Chondrocyte (in vitro differentiated cells): Measurements from ENCODE around the gene NAE1. TPM values are rescaled to one million over a fixed set of nuclear protein-coding genes. Genes with fewer than 3 reads are reported as not detected.
A peak's percentile ranks its signal among the peaks of the same experiment; 100 is the strongest.

Source experiments
- DNase-seq: peaks from one replicate; pipeline ENCODE4 v3.0.0; 2021; ENCODE audit warnings: mixed read lengths, low spot score
- H3K27ac Mint-ChIP-seq: one replicate; pipeline ENCODE4 v1.8.0; 2021; ENCODE audit warnings: mild to moderate bottlenecking, moderate library complexity, mixed read lengths; ENCODE audit not compliant: unreplicated experiment
- H3K27me3 Mint-ChIP-seq: 2 replicates; pipeline ENCODE4 v1.8.0; 2021; ENCODE audit warnings: low read depth, mixed read lengths
- H3K36me3 Mint-ChIP-seq: 2 replicates; pipeline ENCODE4 v1.8.0; 2021; ENCODE audit warnings: low read depth, mixed read lengths
- H3K4me1 Mint-ChIP-seq: 2 replicates; pipeline ENCODE4 v1.8.0; 2021; ENCODE audit warnings: low read depth, mild to moderate bottlenecking, mixed read lengths
- H3K4me3 Mint-ChIP-seq: one replicate; pipeline ENCODE4 v1.8.0; 2021; ENCODE audit warnings: mild to moderate bottlenecking, moderate library complexity, mixed read lengths; ENCODE audit not compliant: unreplicated experiment
- H3K9me3 Mint-ChIP-seq: 2 replicates; pipeline ENCODE4 v1.8.0; 2021; ENCODE audit warnings: low read depth, mixed read lengths
- total RNA-seq: library from RNA; stranded (reverse); gene quantifications from 3 replicates; pipeline ENCODE4 v1.2.1, GENCODE V29; 2021
- TF ChIP-seq, protein P1 (sequence below): fragments of 200-600 bp; sonication (generic); IDR thresholded peaks from 2 replicates; pipeline ENCODE4 v1.5.0; 2021; ENCODE audit warnings: antibody characterized with exemption, mild to moderate bottlenecking, moderate library complexity

NAE1 gene
- total RNA-seq, 1 donor from 2014 or later: 47.8 TPM

DNA sequence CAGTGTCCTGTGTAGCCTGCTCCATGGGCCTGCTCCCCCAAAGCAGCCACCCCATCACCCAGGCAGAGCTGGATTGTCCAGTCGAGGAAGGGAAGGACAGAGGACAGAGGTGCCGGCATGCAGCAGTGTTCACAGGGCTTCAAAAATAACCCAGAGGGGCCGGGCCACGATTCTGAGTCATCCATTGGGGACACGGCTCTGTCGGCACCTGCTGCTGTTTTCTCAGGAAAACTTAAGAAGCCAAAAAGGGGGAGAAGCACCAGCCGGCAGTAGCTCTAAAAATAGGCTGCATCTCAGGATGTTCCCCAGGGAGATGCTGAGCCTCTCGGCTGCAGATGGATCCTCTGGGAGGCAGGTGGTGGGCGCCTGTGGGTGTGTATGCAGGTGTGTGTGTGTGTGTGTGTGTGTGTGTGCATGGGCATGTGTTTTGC, 15.0 kb upstream of the NAE1 start:
- TF ChIP-seq, protein P1, sequence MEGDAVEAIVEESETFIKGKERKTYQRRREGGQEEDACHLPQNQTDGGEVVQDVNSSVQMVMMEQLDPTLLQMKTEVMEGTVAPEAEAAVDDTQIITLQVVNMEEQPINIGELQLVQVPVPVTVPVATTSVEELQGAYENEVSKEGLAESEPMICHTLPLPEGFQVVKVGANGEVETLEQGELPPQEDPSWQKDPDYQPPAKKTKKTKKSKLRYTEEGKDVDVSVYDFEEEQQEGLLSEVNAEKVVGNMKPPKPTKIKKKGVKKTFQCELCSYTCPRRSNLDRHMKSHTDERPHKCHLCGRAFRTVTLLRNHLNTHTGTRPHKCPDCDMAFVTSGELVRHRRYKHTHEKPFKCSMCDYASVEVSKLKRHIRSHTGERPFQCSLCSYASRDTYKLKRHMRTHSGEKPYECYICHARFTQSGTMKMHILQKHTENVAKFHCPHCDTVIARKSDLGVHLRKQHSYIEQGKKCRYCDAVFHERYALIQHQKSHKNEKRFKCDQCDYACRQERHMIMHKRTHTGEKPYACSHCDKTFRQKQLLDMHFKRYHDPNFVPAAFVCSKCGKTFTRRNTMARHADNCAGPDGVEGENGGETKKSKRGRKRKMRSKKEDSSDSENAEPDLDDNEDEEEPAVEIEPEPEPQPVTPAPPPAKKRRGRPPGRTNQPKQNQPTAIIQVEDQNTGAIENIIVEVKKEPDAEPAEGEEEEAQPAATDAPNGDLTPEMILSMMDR: no peak
- Mint-ChIP-seq H3K9me3 (no peaks in the 10 kb centered on the region), H3K27me3 (peaks cover 22% of the 10 kb centered on the region), H3K4me1 (peaks cover 25% of the 10 kb centered on the region), H3K36me3 (peaks cover 6% of the 10 kb centered on the region), H3K27ac (no peak overlapping the region), H3K4me3 (no peak overlapping the region)
- DNase-seq: no peak

- TF ChIP-seq, protein P1: no peak
- H3K4me3 Mint-ChIP-seq: peak overlapping the region; percentile 58
- H3K9me3 Mint-ChIP-seq: no peaks in the 10 kb centered on the region
- H3K36me3 Mint-ChIP-seq: peaks cover 6% of the 10 kb centered on the region
- peaks cover 25% of the 10 kb centered on the region for H3K4me1 Mint-ChIP-seq
- peaks cover 23% of the 10 kb centered on the region for H3K27me3 Mint-ChIP-seq
- no peak overlapping the region for H3K27ac Mint-ChIP-seq
- no peak for DNase-seq
These were observed 14.3 kb upstream of the NAE1 start for GRCh38 chr16:66845080-66845410.

GRCh38 chr16:66844342-66845079, 13.7 kb upstream of the NAE1 start, which contains the start of gene CA7:
Gene CA7, plus strand, starts transcription at chr16:66844414. Its CDS starts 74 bp downstream, at chr16:66844488.
- Mint-ChIP-seq H3K4me1 (peaks cover 25% of the 10 kb centered on the region), H3K27ac (no peak within 1 kb of the TSS), H3K27me3 (peaks cover 25% of the 10 kb centered on the region), H3K36me3 (peaks cover 6% of the 10 kb centered on the region), H3K4me3 (peak within 1 kb of the TSS; percentile 65), H3K9me3 (no peaks in the 10 kb centered on the region)
- TF ChIP-seq, protein P1: no peak
- no peak for DNase-seq

DNA sequence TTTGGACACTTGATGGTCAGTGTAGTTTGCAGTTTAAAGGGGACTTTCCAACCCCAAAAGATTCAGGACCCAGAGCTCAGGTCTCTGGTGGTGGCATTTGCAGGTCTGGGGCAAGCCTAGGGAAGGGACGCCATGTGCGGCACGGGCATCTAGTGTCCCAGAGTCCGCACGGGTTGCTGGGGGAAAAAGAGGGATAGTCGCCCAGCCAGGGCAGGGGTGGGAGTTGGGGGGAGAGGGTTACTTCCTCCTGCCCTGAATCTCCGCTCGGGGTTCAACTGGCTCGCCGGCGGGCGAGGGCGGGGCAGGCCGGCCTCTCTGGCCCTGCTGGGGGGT, 13.2 kb upstream of the NAE1 start:
- Mint-ChIP-seq H3K9me3 (no peaks in the 10 kb centered on the region), H3K4me1 (peaks cover 25% of the 10 kb centered on the region), H3K27me3 (peaks cover 30% of the 10 kb centered on the region), H3K36me3 (peaks cover 6% of the 10 kb centered on the region), H3K4me3 (peak overlapping the region; percentile 65), H3K27ac (no peak overlapping the region)
- no peak for DNase-seq
- TF ChIP-seq, protein P1: no peak

- no peak overlapping the region for H3K27ac Mint-ChIP-seq
These were observed 12.4 kb upstream of the NAE1 start for GRCh38 chr16:66843191-66843590.

More at GRCh38 chr16:66843191-66843590, 12.4 kb upstream of the NAE1 start:
- peaks cover 25% of the 10 kb centered on the region for H3K4me1 Mint-ChIP-seq
- TF ChIP-seq, protein P1: no peak
- H3K27me3 Mint-ChIP-seq: peaks cover 37% of the 10 kb centered on the region
- peak overlapping the region; percentile 16 for H3K4me3 Mint-ChIP-seq
- peaks cover 7% of the 10 kb centered on the region for H3K9me3 Mint-ChIP-seq
- DNase-seq: no peak
- H3K36me3 Mint-ChIP-seq: peaks cover 13% of the 10 kb centered on the region
